HUDEP-2 (cell line): Measurements from ENCODE around the gene RTP5.

Experiments used
- DNase-seq, 76 experiments: peaks; one replicate each; lab custom pipeline; 2025; ENCODE audit not compliant: unreplicated experiment in 76 of 76; lab: John Stamatoyannopoulos, UW

Gene RTP5

GRCh38 chr2:241870081-241870541 lies 582 bp downstream of the RTP5 start:
- DNase-seq, result no peak

- DNase-seq, result no peak
These were observed 1.3 kb downstream of the RTP5 start for GRCh38 chr2:241870611-241871537.

GRCh38 chr2:241871538-241872312 lies 2.2 kb downstream of the RTP5 start:
- DNase-seq, result no peak

- DNase-seq, result no peak
These were observed 2.7 kb downstream of the RTP5 start for GRCh38 chr2:241872313-241872642.

GRCh38 chr2:241873081-241873802 lies 3.7 kb downstream of the RTP5 start:
- no peak for DNase-seq

- DNase-seq, result no peak
These were observed 4.2 kb downstream of the RTP5 start for GRCh38 chr2:241873803-241874110.

- DNase-seq, result no peak
These were observed 4.9 kb downstream of the RTP5 start for GRCh38 chr2:241874277-241874925.

- peak in 1 of 76 experiments; percentile 12 for DNase-seq
These were observed 6.4 kb downstream of the RTP5 start for GRCh38 chr2:241875754-241876527.

- no peak for DNase-seq
These were observed 7.1 kb downstream of the RTP5 start for GRCh38 chr2:241876528-241877196.

- DNase-seq, result no peak
These were observed 7.7 kb downstream of the RTP5 start for GRCh38 chr2:241877197-241877685.

- DNase-seq, result peak in 65 of 76 experiments; percentile 4 to 80 (median 55)
These were observed 8.8 kb downstream of the RTP5 start for GRCh38 chr2:241877989-241878970.

- DNase-seq, result no peak
These were observed 9.8 kb downstream of the RTP5 start for GRCh38 chr2:241879326-241879725.

- no peak for DNase-seq
These were observed 11.0 kb downstream of the RTP5 start for GRCh38 chr2:241880311-241881073.

GRCh38 chr2:241882091-241882625 lies 12.6 kb downstream of the RTP5 start:
- DNase-seq, result peak in 12 of 76 experiments; percentile 3 to 52 (median 31)

- DNase-seq, result no peak
These were observed 15.4 kb downstream of the RTP5 start for GRCh38 chr2:241884951-241885290.

- DNase-seq, result peak in 1 of 76 experiments; percentile 5
These were observed 15.9 kb downstream of the RTP5 start for GRCh38 chr2:241885291-241885945.
